OCI-LY1 (cell line): ENCODE results near the gene SLMAP.

Experiments used
- H2AFZ ChIP-seq: fragments of 200-600 bp; sonication (generic), shearing (Covaris generic); 2 replicates; pipeline ENCODE4 v1.6.0; 2014; ENCODE audit warnings: antibody characterized with exemption, mild to moderate bottlenecking, low read length
- H3F3A ChIP-seq: fragments of 200-600 bp; sonication (generic), shearing (Covaris generic); 2 replicates; pipeline ENCODE4 v1.6.0; 2014; ENCODE audit warnings: mild to moderate bottlenecking, antibody characterized with exemption, low read length, moderate library complexity; ENCODE audit not compliant: insufficient read depth
- H3K27ac ChIP-seq: fragments of 200-600 bp; sonication (generic); 2 replicates; pipeline ENCODE4 v1.5.1; 2014; ENCODE audit warnings: low read length, mixed run types, mild to moderate bottlenecking, low read depth; ENCODE audit not compliant: poor library complexity, severe bottlenecking
- H3K27me3 ChIP-seq: fragments of 200-600 bp; sonication (generic); 2 replicates; pipeline ENCODE4 v1.6.0; 2014; ENCODE audit warnings: antibody characterized with exemption, mild to moderate bottlenecking, low read length, moderate library complexity; ENCODE audit not compliant: insufficient read depth
- H3K36me3 ChIP-seq: fragments of 200-600 bp; sonication (generic); 2 replicates; pipeline ENCODE4 v1.6.1; 2014; ENCODE audit warnings: mild to moderate bottlenecking, antibody characterized with exemption, low read length, moderate library complexity, mixed read lengths; ENCODE audit not compliant: insufficient read depth
- H3K4me1 ChIP-seq: fragments of 200-600 bp; sonication (generic); 2 replicates; pipeline ENCODE4 v1.5.1; 2014; ENCODE audit warnings: mild to moderate bottlenecking, low read length, moderate library complexity; ENCODE audit not compliant: insufficient read depth, severe bottlenecking
- H3K4me2 ChIP-seq: fragments of 200-600 bp; sonication (generic), shearing (Covaris generic); 2 replicates; pipeline ENCODE4 v1.6.1; 2014; ENCODE audit warnings: low read length
- H3K4me3 ChIP-seq: fragments of 200-600 bp; sonication (generic); 2 replicates; pipeline ENCODE4 v1.5.1; 2014; ENCODE audit warnings: low read length, low read depth, mild to moderate bottlenecking, mixed read lengths; ENCODE audit not compliant: poor library complexity, severe bottlenecking
- H3K79me2 ChIP-seq: fragments of 200-600 bp; shearing (Covaris generic); 2 replicates; pipeline ENCODE4 v1.6.1; 2016; ENCODE audit warnings: mixed run types, low read length, mixed read lengths; ENCODE audit not compliant: insufficient read depth
- H3K9ac ChIP-seq: fragments of 200-600 bp; sonication (generic), shearing (Covaris generic); 2 replicates; pipeline ENCODE4 v1.6.1; 2014; ENCODE audit warnings: mild to moderate bottlenecking, low read length, mixed read lengths
- H3K9me2 ChIP-seq: fragments of 200-600 bp; sonication (generic), shearing (Covaris generic); 2 replicates; pipeline ENCODE4 v1.6.1; 2014; ENCODE audit warnings: low read depth, mild to moderate bottlenecking, low read length, mixed read lengths
- H3K9me3 ChIP-seq: fragments of 200-600 bp; shearing (Covaris generic); 2 replicates; pipeline ENCODE4 v1.6.1; 2014; ENCODE audit warnings: low read length, mixed read lengths
- H4K20me1 ChIP-seq: fragments of 200-600 bp; sonication (generic), shearing (Covaris generic); 2 replicates; pipeline ENCODE4 v1.6.0; 2016; ENCODE audit warnings: mild to moderate bottlenecking, low read length; ENCODE audit not compliant: insufficient read depth
- EZH2 ChIP-seq: fragments of 200-600 bp; sonication (generic), shearing (Covaris generic); IDR thresholded peaks from 2 replicates; pipeline ENCODE4 v1.8.0; 2017; ENCODE audit warnings: borderline replicate concordance, mixed run types, mild to moderate bottlenecking, antibody characterized with exemption, low read length, moderate library complexity, mixed read lengths
- TF ChIP-seq, protein P1 (sequence below): fragments of 200-600 bp; sonication (generic), shearing (Covaris generic); IDR thresholded peaks from 2 replicates; pipeline ENCODE4 v1.5.1; 2017; ENCODE audit warnings: mild to moderate bottlenecking, antibody characterized with exemption, low read length, moderate library complexity, mixed read lengths

The SLMAP gene

GRCh38 chr3:57709559-57709958 is 46.5 kb upstream of the SLMAP start:
- no peaks in the 10 kb centered on the region for H3K9me2 ChIP-seq
- H4K20me1 ChIP-seq = no peaks in the 10 kb centered on the region
- no peaks in the 10 kb centered on the region for H3K4me1 ChIP-seq
- H3K9me3 ChIP-seq = peaks cover 6% of the 10 kb centered on the region; the same call in 1 of the 2 replicates
- no peaks in the 10 kb centered on the region for H3K27me3 ChIP-seq
- H3F3A ChIP-seq = no peaks in the 10 kb centered on the region
- H2AFZ ChIP-seq = no peak overlapping the region
- no peaks in the 10 kb centered on the region for H3K79me2 ChIP-seq
- no peak overlapping the region for H3K9ac ChIP-seq
- TF ChIP-seq, protein P1, sequence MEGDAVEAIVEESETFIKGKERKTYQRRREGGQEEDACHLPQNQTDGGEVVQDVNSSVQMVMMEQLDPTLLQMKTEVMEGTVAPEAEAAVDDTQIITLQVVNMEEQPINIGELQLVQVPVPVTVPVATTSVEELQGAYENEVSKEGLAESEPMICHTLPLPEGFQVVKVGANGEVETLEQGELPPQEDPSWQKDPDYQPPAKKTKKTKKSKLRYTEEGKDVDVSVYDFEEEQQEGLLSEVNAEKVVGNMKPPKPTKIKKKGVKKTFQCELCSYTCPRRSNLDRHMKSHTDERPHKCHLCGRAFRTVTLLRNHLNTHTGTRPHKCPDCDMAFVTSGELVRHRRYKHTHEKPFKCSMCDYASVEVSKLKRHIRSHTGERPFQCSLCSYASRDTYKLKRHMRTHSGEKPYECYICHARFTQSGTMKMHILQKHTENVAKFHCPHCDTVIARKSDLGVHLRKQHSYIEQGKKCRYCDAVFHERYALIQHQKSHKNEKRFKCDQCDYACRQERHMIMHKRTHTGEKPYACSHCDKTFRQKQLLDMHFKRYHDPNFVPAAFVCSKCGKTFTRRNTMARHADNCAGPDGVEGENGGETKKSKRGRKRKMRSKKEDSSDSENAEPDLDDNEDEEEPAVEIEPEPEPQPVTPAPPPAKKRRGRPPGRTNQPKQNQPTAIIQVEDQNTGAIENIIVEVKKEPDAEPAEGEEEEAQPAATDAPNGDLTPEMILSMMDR = no peak
- TF ChIP-seq EZH2 = no peak
- H3K4me2 ChIP-seq = no peak overlapping the region
- H3K27ac ChIP-seq = no peak overlapping the region
- no peaks in the 10 kb centered on the region for H3K36me3 ChIP-seq
- no peak overlapping the region for H3K4me3 ChIP-seq

DNA sequence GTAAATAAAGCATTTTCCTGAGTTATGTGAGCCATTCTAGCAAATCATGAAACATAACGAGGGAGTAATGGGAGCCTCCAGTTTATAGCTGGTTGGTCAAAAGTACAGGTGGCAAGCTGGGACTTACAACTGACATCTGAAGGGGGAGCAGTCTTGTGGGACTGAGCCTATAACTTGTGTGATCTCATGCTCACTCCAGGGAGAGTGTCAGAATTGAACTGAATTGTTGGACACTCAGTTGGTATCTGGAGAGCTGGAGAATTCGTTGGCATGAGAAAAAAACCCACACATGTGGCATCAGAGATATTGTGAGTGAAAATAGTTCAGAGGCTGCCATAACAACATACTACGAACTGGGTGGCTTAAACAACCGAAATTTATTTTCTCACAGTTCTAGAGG is 40.4 kb upstream of the SLMAP start:
- no peak overlapping the region for H2AFZ ChIP-seq
- H3K36me3 ChIP-seq = no peaks in the 10 kb centered on the region
- no peak overlapping the region for H3K4me2 ChIP-seq
- no peaks in the 10 kb centered on the region for H4K20me1 ChIP-seq
- H3K9me3 ChIP-seq = no peaks in the 10 kb centered on the region
- no peaks in the 10 kb centered on the region for H3K9me2 ChIP-seq
- no peak overlapping the region for H3K9ac ChIP-seq
- no peak for TF ChIP-seq EZH2
- TF ChIP-seq, protein P1 = no peak
- no peaks in the 10 kb centered on the region for H3K27me3 ChIP-seq
- no peak overlapping the region for H3K27ac ChIP-seq
- H3F3A ChIP-seq = no peaks in the 10 kb centered on the region
- no peak overlapping the region for H3K4me3 ChIP-seq
- no peaks in the 10 kb centered on the region for H3K4me1 ChIP-seq
- no peaks in the 10 kb centered on the region for H3K79me2 ChIP-seq

DNA sequence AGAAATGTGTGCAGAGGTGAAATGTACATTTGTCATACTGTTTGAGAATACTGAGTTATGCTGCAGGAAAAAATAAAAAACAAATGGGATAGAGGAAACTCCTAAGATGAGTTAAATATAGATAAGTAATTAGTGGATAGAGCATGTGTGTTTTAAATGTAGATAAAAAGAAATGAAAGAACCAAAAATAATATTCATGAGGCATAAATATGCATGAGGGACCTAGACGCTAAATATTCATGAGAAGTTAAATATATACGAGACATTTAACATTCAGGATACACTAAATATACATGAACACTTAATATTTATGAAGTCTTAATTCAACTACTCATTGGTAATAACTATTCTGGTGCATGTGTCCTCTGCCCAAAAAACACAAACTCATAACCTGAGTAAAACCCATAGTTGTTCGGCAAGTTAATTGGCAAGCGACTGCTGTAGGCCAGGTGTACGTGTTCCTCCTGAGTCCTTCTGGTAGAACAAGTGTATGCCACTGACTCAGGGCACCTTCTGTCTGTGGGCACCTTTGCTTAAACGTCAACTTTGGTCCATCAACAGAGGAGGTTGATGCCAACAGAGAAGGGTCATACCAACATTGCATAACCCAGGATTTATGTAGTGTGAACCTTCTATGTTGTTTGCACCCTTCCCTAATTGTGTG is 38.8 kb upstream of the SLMAP start:
- no peaks in the 10 kb centered on the region for H3K36me3 ChIP-seq
- H4K20me1 ChIP-seq = no peaks in the 10 kb centered on the region
- H3K27me3 ChIP-seq = no peaks in the 10 kb centered on the region
- H3F3A ChIP-seq = no peaks in the 10 kb centered on the region
- no peak overlapping the region for H3K4me2 ChIP-seq
- no peak overlapping the region for H3K9ac ChIP-seq
- H2AFZ ChIP-seq = no peak overlapping the region
- no peak overlapping the region for H3K27ac ChIP-seq
- H3K9me2 ChIP-seq = no peaks in the 10 kb centered on the region
- no peaks in the 10 kb centered on the region for H3K9me3 ChIP-seq
- H3K4me1 ChIP-seq = no peaks in the 10 kb centered on the region
- H3K4me3 ChIP-seq = no peak overlapping the region
- H3K79me2 ChIP-seq = no peaks in the 10 kb centered on the region
- TF ChIP-seq EZH2 = no peak

DNA sequence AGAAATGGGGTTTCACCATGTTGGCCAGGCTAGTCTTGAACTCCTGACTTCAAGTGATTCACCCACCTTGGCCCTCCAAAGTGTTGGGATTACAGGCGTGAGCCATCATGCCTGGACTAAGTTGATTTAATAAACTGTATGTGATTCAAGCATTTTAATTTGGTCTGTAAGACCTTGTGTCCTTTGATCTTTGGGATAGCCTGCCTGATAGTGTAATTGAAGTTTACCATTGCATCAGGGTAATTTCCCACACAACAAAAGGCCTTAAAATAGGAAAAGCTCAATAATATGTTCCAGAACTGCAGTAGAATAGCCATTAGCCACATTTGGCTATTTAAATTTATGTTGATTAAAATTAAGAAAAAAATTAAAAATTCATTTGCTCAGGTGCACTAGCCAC is 38.0 kb upstream of the SLMAP start:
- no peak overlapping the region for H3K27ac ChIP-seq
- no peaks in the 10 kb centered on the region for H3K36me3 ChIP-seq
- H3F3A ChIP-seq = no peaks in the 10 kb centered on the region
- H2AFZ ChIP-seq = no peak overlapping the region
- no peaks in the 10 kb centered on the region for H3K9me3 ChIP-seq
- H3K9ac ChIP-seq = no peak overlapping the region
- no peaks in the 10 kb centered on the region for H3K79me2 ChIP-seq
- H3K4me2 ChIP-seq = no peak overlapping the region
- no peaks in the 10 kb centered on the region for H4K20me1 ChIP-seq
- no peaks in the 10 kb centered on the region for H3K27me3 ChIP-seq
- no peak overlapping the region for H3K4me3 ChIP-seq
- no peaks in the 10 kb centered on the region for H3K4me1 ChIP-seq
- TF ChIP-seq EZH2 = no peak
- TF ChIP-seq, protein P1 = no peak
- no peaks in the 10 kb centered on the region for H3K9me2 ChIP-seq
